Caki2 (cell line): ENCODE data around the gene COG6. TPM values are rescaled to one million over a fixed set of nuclear protein-coding genes. Genes with fewer than 3 reads are reported as not detected.

ENCODE experiments used
- DNase-seq: peaks from one replicate; pipeline ENCODE4 v3.0.0-alpha.2; 2015; ENCODE audit warnings: low read depth
- in situ Hi-C: cut with HindIII; loops from 2 replicates; pipeline ENCODE4 v1.10.0; 2016; ENCODE audit warnings: low sequenced_read_pairs, low pct_unique_long_range_greater_than_20kb, mixed read lengths
- total RNA-seq: library from RNA; depleted of rRNA; stranded (reverse); fragments of >200 nt; shearing (Covaris generic); gene quantifications from 2 replicates; pipeline ENCODE4 v1.2.3, GENCODE V29; 2014; ENCODE audit warnings: low replicate concordance; rRNA removed

COG6 gene
- 9.3 and 15.3 TPM in 2 replicates for total RNA-seq

DNA sequence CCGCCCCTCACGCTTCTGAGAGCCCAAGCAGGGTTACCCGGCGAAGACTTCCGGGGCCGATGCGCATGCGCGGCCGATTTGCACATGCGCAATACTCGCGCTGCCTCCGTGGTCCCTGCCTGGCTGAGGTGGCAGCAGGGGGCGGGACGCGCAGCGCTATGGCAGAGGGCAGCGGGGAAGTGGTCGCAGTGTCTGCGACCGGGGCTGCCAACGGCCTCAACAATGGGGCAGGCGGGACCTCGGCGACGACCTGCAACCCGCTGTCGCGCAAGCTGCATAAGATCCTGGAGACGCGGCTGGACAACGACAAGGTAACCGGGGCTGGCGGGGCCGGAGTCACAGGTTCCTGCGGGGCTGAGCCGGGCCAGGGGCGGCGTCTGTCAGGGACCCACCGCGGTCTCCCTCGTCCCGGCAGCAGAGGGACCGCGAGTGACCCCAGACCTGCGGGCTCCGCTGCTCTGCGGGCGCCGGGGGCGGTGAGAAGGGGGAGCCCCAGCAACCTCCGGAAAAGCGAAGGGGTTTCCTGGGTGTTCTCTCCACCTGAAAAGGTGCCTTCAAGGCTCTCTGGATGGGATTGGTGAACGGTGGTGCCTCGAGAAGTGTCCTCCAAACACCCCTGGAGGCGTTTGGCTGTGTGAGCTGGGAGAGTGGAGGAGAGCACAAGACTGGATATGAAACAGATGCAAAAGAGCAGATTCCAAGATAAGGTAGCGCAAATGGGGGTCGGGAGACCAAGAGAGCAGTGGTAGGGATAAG is at the start of gene COG6:
Gene COG6, plus strand, starts transcription at position 94 of the 756 bp plus-strand sequence. Its CDS starts 65 bp downstream, at position 159.
- DNase-seq = peak; percentile 83
- in situ Hi-C loops = no loop called here

DNA sequence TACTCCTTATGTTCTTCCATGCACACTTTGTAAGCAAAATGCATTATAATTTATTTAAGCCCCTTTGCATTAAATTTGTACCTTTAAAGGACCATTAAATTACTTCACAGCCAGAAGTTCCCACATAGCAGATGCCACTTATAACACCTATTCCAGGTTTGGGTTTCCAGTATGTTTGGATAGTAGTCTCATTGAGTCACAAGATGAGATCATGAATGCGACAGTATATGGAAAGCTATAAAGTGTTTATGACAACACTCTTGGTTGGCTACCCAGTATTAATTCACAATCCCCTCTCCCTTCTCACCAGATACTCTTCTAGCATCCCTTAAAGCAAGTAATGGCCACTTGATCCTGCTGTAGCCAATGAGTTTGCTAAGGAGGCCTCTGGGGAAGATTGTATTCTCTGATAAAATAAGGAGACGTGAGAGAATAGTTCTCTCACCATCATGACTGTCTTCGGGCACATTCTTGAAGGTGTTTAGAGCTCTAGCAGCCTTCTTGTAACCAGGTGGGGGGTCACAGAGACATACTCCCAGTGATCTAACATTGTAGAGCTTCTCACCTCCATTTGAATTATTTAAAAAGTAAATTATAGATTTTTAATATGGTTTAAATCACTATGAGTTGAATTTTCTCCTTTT is 49.7 kb upstream of the COG6 start:
- in situ Hi-C loops = no loop called here
- no peak for DNase-seq

DNA sequence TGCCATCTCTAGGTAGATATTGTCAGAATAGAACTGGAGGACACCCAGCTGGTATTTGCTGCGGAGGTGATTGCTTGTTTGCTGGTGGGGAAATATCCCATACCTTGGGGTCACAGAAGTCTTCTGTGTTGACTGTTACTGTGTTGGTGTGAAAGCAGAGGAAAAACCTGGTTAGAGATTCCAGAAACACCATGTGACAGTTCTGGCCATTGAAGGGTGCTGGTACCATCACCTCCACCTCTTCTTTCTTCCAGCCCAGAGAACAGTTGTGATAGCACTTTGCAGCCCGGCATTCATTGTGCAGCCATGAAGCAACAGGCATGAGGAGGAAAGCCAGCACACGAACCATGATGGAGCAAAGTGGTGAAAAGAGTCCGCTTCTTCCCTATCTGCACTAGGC is 47.6 kb upstream of the COG6 start:
- DNase-seq = no peak
- in situ Hi-C loops = no loop called here

DNA sequence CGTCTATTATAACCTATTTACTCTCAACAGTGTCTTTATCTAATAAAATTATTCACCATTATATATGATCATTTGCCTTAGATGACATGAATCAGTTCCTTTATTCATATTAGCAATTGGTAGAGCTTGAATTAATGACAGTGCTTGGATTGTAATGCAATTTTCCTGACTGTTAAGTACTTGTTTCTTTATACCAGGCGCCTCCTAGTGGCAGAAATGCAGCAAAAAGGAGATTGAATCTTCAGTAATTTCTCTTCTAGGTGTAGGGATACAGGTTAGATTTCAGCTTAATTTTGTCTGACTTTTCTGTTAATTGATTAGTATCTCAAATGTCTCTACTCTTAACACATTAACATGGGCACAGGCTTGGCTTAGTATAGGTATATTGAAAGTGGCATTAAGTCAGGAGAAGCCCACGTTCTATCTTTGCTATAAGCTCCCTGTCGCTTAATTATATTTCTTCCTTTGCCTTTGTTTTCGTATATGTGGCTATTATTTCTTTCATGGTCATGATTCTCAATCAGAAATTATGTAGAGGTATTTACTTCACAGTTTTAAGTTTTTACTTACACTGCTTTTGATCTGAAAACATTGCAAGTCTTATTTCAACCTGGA is 43.3 kb upstream of the COG6 start:
- in situ Hi-C loops = no loop called here
- DNase-seq = peak; percentile 34

DNA sequence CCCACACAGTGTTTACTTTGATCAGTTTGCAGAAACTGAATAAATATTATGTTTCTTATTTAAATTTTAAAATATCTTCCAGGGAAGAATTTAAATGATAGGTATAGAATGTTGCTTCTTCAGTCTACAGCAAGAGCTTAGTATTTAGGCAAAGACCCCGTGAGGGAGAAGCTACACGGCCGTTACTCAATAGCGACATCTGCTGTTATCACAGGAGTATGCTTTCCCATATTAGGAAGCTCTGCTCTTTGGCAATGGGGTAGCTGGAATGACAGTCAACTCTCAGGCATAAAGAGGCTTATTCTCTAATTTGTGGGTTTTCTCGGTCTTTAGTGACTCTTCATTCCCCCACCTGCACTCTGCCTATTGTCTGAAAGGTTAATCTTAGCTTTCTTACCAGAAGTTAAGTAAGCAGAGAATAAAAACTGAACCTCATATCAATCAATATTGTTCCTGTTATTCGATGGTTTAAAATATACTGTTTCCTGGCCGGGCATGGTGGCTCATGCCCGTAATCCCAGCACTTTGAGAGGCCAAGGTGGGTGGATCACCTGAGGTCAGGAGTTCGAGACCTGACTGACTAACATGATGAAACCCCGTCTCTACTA is 39.3 kb upstream of the COG6 start:
- in situ Hi-C loops = no loop called here
- DNase-seq = peak; percentile 14

DNA sequence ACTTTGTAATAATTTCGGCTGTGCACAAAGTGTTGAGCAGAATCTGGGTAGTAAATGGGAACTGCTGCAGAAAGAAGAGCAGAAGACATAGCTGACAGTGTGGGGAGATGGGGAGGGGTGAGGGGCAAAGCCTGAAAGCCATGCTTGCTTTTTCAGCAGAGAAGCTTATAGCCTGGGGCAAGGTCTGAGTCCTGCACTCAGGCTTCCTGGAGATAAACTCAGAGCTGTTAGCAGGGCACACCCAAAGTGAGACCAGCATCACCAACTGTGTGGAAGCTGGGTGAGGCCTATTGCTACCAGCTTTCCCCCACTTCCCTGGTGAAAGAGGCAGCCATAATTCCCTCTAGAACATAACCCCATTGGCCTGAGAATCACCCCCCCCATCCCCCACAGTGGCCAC is 36.9 kb upstream of the COG6 start:
- in situ Hi-C loops = no loop called here
- no peak for DNase-seq

DNA sequence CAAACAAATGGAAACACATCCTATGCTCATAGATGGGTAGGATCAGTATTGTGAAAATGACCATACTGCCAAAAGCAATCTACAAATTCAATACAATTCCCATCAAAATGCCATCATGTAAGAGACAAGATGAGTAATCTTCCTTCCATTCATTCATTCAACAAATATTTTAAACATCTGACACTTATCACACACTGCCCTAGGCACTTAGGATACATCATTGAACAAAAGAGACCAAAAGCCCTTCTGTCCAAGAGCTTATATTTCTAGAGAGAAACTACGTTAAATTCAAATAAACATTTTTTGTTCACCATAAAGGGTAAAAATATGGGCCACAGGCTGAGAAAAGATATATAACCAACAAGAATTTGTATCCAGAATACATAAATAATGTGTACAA is 32.0 kb upstream of the COG6 start:
- no peak for DNase-seq
- in situ Hi-C loops = no loop called here

DNA sequence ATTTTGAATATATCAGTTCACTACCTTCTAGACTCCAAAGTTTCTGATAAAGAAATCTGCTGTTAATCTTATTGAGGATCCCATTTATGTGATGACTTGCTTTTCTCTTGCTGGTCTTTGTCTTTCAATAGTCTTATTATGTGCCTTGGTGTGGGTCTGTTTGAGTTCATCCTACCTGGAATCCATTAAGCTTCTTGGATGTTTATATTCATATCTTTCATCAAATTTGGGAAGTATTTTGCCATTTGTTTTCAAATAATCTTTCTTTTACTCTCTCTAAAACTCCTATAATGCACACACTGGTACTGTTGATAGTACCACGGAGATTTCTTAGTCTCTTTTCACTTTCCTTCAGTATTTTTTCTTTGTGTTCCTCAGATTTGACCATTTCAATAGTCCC is 24.2 kb upstream of the COG6 start:
- no peak for DNase-seq
- in situ Hi-C loops = no loop called here

DNA sequence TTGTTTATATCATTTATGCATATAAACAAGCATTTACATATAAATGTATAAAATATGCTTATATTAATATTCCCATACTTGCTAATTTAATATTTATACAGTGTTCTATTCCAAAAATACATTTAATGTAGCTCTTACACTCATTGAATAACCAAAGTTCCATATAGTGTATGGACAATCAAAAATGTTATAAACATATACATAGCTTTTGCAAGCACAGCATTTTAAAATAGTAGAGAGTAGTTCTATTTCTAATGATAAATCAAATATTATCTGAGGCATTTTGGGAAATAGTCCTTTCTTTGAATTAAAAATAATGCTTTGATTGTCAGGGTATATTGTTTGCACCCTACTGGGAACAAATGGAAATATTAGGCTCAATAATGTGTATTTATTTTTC is 22.5 kb upstream of the COG6 start:
- in situ Hi-C loops = no loop called here
- no peak for DNase-seq

DNA sequence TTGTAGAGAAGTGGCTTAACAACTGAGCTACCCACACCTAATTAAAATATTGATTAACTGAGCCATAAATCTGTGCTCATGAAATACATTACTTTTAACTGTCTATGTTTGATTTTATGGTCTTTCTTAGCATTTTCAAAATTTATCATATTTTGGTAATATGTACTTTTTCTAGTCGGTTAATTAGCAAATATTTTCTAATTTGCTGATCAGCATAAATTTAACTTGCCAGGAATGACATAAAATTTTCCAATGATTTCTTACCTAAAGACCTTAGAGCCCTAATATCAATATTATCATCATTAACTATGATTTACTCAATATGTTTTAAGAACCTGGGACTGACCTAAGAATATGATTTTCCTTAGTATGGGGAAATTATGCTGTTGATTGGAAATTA is 19.9 kb upstream of the COG6 start:
- in situ Hi-C loops = no loop called here
- no peak for DNase-seq

DNA sequence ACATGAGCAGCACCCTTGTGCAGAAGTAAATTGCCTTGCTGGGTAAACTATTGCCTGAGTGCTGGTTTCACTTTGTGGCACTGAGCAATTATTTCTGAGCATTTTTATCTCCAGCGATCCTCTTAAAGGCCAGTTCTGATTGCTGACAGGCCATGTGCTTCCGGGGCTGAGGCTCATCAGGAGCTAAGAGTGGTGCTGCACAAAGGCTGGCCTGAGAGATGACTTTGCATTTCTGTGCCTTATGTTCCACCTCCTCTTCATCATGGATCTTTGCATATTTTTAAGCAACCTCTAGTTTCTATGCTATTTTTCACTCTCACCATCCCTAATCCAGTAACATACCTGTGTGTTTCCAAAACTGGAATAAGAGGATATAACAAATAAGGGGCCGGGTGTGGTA is 17.6 kb upstream of the COG6 start:
- in situ Hi-C loops = no loop called here
- DNase-seq = no peak

DNA sequence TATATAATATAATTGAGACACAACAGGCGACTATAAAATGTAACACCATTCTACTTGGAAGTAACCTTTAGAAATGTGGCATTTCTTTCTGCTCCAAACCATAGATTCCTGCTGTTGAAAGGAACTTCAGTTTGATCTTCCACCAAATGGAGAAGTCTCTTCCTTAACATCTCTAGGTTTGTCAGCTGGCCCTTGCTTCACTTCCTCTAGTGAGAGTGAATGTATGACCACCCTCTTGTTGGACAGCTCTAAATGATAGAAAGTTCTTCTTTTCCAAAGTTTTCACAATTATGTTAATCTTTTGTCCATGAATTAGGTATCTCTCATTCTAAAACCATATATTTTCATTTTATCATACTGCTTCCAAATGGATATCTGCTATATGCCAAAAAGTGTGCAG is 13.8 kb upstream of the COG6 start:
- DNase-seq = no peak
- in situ Hi-C loops = no loop called here

DNA sequence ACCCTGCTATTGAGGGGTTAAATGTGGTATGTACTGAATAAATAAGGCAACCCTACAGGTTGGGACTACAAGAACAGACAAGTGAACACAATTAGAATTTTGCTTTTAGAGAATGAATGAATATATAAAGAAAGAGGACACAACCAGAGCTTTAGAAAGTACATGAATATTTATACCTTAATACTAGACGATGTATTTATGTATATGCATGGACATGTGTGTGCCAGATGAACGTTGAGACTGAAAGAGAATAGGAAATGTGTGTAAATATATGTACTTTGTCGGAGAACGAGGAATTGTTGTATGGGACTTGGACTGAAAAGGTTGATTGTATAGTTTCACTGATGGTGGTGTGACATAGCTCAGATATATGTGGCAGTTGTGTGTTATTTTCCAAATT is 9.3 kb upstream of the COG6 start:
- in situ Hi-C loops = no loop called here
- DNase-seq = no peak

DNA sequence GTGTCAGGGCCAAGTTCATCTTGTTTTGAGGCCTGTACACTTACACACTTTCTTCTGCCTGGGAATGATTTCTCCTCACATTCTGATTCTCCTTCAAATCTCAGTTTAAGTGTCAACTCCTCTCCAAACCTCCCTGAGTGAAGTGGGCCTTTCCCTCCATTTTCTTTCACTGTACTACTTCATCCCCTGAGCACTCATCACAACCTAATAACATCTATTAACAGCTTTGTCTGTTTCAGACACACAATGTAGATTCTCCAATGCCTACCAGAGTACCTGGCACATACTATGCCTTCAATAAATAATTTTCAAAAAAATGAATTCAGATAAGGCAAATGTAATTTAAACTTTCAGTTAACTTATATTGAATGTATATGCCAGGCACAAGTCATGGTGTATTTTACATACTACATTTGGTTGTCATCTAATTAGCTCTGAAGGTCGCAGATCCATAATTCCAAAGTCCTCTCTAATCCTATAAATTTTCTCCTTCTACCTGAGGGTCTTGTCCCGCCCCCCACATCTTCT is 357 bp upstream of the COG6 start:
- DNase-seq = no peak
- in situ Hi-C loops = no loop called here

DNA sequence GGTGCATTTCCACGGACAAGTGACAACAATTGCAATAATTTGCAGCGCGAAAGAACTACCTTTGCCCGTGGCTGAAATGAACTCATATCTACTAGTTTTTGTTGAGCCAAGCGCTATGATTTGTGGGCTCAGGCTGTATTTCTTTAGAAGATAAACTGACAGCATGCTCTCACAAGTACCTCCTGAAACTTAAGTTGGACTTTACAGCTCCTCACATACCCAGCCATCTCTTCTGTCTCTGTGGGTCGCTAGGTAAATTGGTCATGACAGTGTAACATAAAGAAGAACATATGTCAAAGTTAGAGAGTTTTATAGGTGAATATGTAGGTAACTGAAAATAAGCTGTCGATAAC is 839 bp downstream of the COG6 start:
- no peak for DNase-seq
- in situ Hi-C loops = no loop called here

DNA sequence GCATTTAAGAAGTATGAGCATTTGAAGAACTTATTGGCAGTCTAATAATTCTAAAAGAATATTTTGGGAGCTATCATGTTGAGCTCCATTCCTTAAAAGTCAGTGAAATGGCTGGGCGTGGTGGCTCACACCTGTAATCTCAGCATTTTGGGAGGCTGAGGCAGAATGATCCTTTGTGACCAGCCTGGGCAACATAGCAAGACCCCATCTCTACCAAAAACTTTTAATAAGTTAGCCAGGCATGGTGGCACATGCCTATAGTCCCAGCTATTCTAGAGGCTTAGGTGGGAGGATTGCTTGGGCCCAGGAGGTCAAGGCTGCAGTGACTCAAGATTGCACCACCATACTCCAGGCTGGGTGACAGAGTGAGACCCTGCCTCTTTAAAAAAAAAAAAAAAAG is 8.0 kb downstream of the COG6 start:
- in situ Hi-C loops = no loop called here
- no peak for DNase-seq

DNA sequence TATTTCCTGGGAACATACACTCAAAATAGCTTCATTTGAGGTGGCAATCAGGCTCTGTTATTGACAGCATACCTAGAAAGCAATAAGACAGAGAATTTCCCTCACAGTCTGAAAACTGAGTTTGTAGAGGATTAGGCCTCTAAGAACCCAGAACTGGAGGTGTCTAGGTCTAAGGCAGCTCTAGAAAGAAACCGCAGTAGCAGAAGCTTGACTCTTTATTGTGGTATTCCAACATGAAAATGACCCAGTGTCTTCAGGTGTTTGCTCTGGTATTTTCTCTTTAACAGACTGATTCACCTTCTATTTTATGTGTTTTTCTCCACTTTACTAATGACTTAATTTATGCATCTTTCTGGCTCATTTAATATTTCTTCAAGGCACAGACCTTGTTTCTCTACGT is 8.5 kb downstream of the COG6 start:
- no peak for DNase-seq
- in situ Hi-C loops = no loop called here

DNA sequence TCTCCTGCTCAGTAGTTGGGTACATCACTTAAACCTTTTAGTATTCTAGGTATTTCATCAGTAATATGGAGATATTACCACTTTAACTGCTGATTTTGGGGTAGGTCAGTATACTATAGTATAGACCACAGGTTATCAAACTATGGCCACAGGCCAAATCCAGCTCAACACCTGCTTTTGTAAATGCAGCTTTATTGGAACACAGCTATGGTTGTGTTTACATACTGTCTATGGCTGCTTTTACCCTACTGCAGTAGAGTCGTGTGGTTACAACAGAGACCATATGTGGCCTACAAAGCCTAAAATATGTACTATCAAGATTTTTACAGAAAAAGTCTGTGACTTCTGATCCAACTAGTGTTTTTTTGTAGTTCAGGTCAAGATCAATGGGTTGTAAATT is 10.3 kb downstream of the COG6 start:
- in situ Hi-C loops = no loop called here
- DNase-seq = no peak

DNA sequence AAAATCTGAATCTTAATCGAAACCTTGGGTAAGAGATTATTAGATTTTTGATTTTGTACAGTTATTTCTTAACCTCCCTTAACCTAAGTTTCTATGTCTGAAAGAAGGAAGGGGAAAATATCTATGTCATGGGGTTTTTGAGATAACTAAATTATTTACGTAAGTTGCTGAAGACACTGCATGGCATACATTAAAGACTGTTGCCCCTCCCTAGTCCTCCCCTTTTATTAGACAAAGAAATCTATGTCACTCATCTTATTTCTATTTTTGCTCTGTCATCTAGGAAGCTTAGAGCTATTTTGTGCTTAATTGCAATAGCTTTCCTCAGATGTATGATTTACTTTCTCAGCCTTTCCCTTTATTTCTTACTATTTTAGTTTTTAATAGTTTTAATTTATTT is 15.0 kb downstream of the COG6 start:
- no peak for DNase-seq
- in situ Hi-C loops = no loop called here
